Measurements from ENCODE around the gene NAA60. TPM values are rescaled to one million over a fixed set of nuclear protein-coding genes. Genes with fewer than 3 reads are reported as not detected.

The NAA60 gene
- total and polyA plus RNA-seq, 12 donors = 32.1 to 57.5 (median 37.7) TPM

- peaks cover 0 to 20% (median 9%) of the 10 kb centered on the region in 9 donors for H3K4me1 ChIP-seq
- H3K9me3 ChIP-seq = no peaks in the 10 kb centered on the region
- H3K27ac ChIP-seq = no peak overlapping the region
- H3K27me3 ChIP-seq = no peaks in the 10 kb centered on the region
- no peak for DNase-seq
- no peak overlapping the region for H3K4me3 ChIP-seq
- peak in 3 of 8 donors; percentile 8 to 14 (median 12) for ATAC-seq
- WGBS, 2 donors = 78 to 88% methylated on average over 24 of the region's 24 CpGs
- intact Hi-C loops (cut with DNase I) = no loop called here
- H3K36me3 ChIP-seq = peaks cover 0 to 55% (median 35%) of the 10 kb centered on the region in 9 donors
- TF ChIP-seq CTCF (IDR thresholded peaks at IDR 0.05) = no peak
Measured at GRCh38 chr16:3487521-3488410, 44.3 kb downstream of the NAA60 start.

GRCh38 chr16:3488801-3489200 lies 45.3 kb downstream of the NAA60 start:
- Histone ChIP-seq H3K36me3 (peaks cover 0 to 45% (median 25%) of the 10 kb centered on the region in 9 donors), H3K27ac (no peak overlapping the region), H3K27me3 (no peaks in the 10 kb centered on the region), H3K9me3 (no peaks in the 10 kb centered on the region), H3K4me3 (no peak overlapping the region), H3K4me1 (peaks cover 0 to 26% (median 9%) of the 10 kb centered on the region in 9 donors)
- DNase-seq (no peak), ATAC-seq (no peak)
- intact Hi-C loops (cut with DNase I) = no loop called here
- TF ChIP-seq CTCF (IDR thresholded peaks at IDR 0.05) = no peak
- WGBS, 2 donors = 71 to 82% methylated on average over 9 of the region's 13 CpGs

GRCh38 chr16:3490911-3491629 lies 47.6 kb downstream of the NAA60 start:
- H3K27me3 ChIP-seq = no peaks in the 10 kb centered on the region
- H3K4me1 ChIP-seq = peaks cover 0 to 24% (median 9%) of the 10 kb centered on the region in 9 donors
- no peak overlapping the region for H3K4me3 ChIP-seq
- 48 to 54% methylated on average over 17 of the region's 17 CpGs for WGBS, 2 donors
- ATAC-seq (peak in 5 of 8 donors; percentile 4 to 25 (median 14)), DNase-seq (no peak)
- intact Hi-C loops (cut with DNase I) = loop anchor here in 3 of 10 donors (10.0 kb wide), 3 partner anchors 56 to 306 kb away; partner anchors contain the start of gene OR1F1 (in 1 of the 3)
- TF ChIP-seq CTCF (IDR thresholded peaks at IDR 0.05) = peak in 2 of 9 donors; percentile 10 to 21
- no peaks in the 10 kb centered on the region for H3K9me3 ChIP-seq
- H3K36me3 ChIP-seq = peaks cover 0 to 22% (median 3%) of the 10 kb centered on the region in 9 donors
- H3K27ac ChIP-seq = no peak overlapping the region

- DNase-seq = no peak
- intact Hi-C loops (cut with DNase I) = loop anchor here in 3 of 10 donors (10.0 kb wide), 3 partner anchors 58 to 308 kb away; partner anchors contain the start of gene OR1F1 (in 1 of the 3)
- Histone ChIP-seq H3K27me3 (no peaks in the 10 kb centered on the region), H3K9me3 (no peaks in the 10 kb centered on the region), H3K36me3 (peaks cover 0 to 10% (median 0%) of the 10 kb centered on the region in 9 donors), H3K27ac (no peak overlapping the region), H3K4me3 (no peak overlapping the region), H3K4me1 (peaks cover 0 to 18% (median 7%) of the 10 kb centered on the region in 9 donors)
- no peak for ATAC-seq
- no peak for TF ChIP-seq CTCF (IDR thresholded peaks at IDR 0.05)
- WGBS, 2 donors = 84 to 90% methylated on average over 10 of the region's 10 CpGs
Measured at GRCh38 chr16:3492356-3492755, 48.9 kb downstream of the NAA60 start.
